ENCODE measurements around the gene NR1H4.
"Not testable (repeated sequence)": the region's sequence is repeated elsewhere in the genome, so short reads cannot be mapped to it uniquely, and the experiment has no call there.

NR1H4 gene

GRCh38 chr12:100499416-100499815, 25.8 kb downstream of the NR1H4 start:
- DNase-seq: no peak
- Histone ChIP-seq H3K36me3 (replicated peaks) (no peaks in the 10 kb centered on the region), H3K27ac (no peak overlapping the region), H3K27me3 (replicated peaks) (no peaks in the 10 kb centered on the region), H3K4me3 (ENCODE audit: low read depth, low read length) (no peak overlapping the region)
- in situ Hi-C loops (cut with HindIII; ENCODE audit: low pct_ligation_motif_present, low sequenced_read_pairs): no loop called here
- no peak for TF ChIP-seq CTCF (IDR thresholded peaks at IDR 0.05; ENCODE audit: low read depth, low read length, missing control alignments)

- H3K36me3 ChIP-seq (replicated peaks); DNase-seq; in situ Hi-C loops (cut with HindIII; ENCODE audit: low pct_ligation_motif_present, low sequenced_read_pairs); H3K27me3 ChIP-seq (replicated peaks); H3K4me3 ChIP-seq (ENCODE audit: low read depth, low read length); H3K27ac ChIP-seq: not testable (repeated sequence)
These were observed 29.1 kb downstream of the NR1H4 start for GRCh38 chr12:100502718-100503117.

GRCh38 chr12:100503228-100503628, 29.6 kb downstream of the NR1H4 start:
- Histone ChIP-seq H3K27me3 (replicated peaks) (no peaks in the 10 kb centered on the region), H3K27ac (no peak overlapping the region), H3K4me3 (ENCODE audit: low read depth, low read length) (no peak overlapping the region), H3K36me3 (replicated peaks) (no peaks in the 10 kb centered on the region)
- in situ Hi-C loops (cut with HindIII; ENCODE audit: low pct_ligation_motif_present, low sequenced_read_pairs): no loop called here
- no peak for TF ChIP-seq CTCF (IDR thresholded peaks at IDR 0.05; ENCODE audit: low read depth, low read length, missing control alignments)
- no peak for DNase-seq

GRCh38 chr12:100504804-100505203, 31.1 kb downstream of the NR1H4 start:
- Histone ChIP-seq H3K27ac (no peak overlapping the region), H3K36me3 (replicated peaks) (no peaks in the 10 kb centered on the region), H3K4me3 (ENCODE audit: low read depth, low read length) (no peak overlapping the region), H3K27me3 (replicated peaks) (no peaks in the 10 kb centered on the region)
- no peak for DNase-seq
- in situ Hi-C loops (cut with HindIII; ENCODE audit: low pct_ligation_motif_present, low sequenced_read_pairs): no loop called here
- no peak for TF ChIP-seq CTCF (IDR thresholded peaks at IDR 0.05; ENCODE audit: low read depth, low read length, missing control alignments)

GRCh38 chr12:100508751-100509150, 35.1 kb downstream of the NR1H4 start:
- Histone ChIP-seq H3K4me3 (ENCODE audit: low read depth, low read length) (no peak overlapping the region), H3K36me3 (replicated peaks) (no peaks in the 10 kb centered on the region), H3K27ac (no peak overlapping the region), H3K27me3 (replicated peaks) (no peaks in the 10 kb centered on the region)
- in situ Hi-C loops (cut with HindIII; ENCODE audit: low pct_ligation_motif_present, low sequenced_read_pairs): no loop called here
- no peak for DNase-seq
- TF ChIP-seq CTCF (IDR thresholded peaks at IDR 0.05; ENCODE audit: low read depth, low read length, missing control alignments): no peak

- TF ChIP-seq CTCF (IDR thresholded peaks at IDR 0.05; ENCODE audit: low read depth, low read length, missing control alignments): no peak
- no peak overlapping the region for H3K27ac ChIP-seq
- DNase-seq: no peak
- in situ Hi-C loops (cut with HindIII; ENCODE audit: low pct_ligation_motif_present, low sequenced_read_pairs): no loop called here
- no peaks in the 10 kb centered on the region for H3K36me3 ChIP-seq (replicated peaks)
- no peak overlapping the region for H3K4me3 ChIP-seq (ENCODE audit: low read depth, low read length)
- no peaks in the 10 kb centered on the region for H3K27me3 ChIP-seq (replicated peaks)
These were observed 39.0 kb downstream of the NR1H4 start for GRCh38 chr12:100512692-100513091.
